Amniotic epithelial cell (primary cell): ENCODE measurements around the gene DOCK4.

Experiments used
- DNase-seq: peaks from one replicate; pipeline ENCODE4 v3.0.0-alpha.2; 2010; ENCODE audit warnings: low read depth

DOCK4 gene

DNA sequence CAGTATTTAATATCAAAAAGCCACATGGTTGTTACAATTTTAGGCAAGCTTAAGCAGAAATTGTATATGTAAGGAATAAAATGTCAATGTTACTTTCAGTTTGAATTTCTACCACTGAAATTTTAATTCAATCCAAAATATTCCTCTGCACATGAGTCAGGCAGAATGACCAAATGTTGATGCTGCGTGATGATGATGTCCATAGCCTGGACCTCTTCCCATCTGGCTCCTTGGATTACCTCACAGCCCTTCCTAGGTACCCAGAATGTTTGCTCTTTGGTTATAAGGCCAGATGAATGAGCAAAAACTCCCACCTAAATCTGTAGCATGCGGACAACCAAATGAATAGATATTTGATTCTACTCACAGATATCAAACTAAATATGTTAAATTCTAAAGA is 385.6 kb downstream of the DOCK4 start:
- DNase-seq = no peak

DNA sequence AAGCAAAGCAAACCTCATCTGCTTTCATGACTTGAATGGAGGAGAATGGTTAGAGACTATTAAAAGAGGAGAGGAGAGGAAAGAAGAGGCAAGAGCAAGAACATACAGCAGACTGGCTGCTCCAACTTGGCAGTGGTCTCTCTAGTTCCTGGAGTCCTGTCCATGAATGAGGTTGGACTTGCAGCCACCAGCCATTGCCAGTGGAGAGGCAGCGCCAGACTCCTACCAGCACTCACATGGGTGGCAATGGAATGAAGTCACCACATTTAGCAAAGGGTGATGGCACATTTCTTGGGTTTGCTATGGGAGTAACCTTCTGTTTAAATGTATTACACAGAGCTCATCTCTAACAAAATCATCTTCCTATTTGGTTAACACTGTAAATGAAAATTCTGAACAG is 386.1 kb downstream of the DOCK4 start:
- no peak for DNase-seq

DNA sequence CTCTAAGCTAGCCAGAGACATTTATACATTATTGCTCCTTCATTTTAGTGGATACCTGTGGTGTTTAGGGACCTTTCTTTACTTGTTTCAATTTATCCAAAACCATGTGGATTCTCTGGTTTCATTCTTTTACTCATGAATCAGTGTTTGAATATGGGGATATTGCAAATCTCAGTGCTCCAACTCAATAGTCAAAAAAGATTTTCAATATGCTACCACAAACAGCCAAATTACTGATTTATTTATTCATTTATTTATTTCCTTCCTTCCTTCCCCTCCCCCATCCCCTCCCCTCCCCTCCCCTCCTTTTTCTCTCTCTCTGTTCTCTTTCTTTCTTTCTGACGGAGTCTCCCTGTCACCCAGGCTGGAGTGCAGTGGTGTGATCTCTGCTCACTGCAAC is 390.8 kb downstream of the DOCK4 start:
- no peak for DNase-seq

DNA sequence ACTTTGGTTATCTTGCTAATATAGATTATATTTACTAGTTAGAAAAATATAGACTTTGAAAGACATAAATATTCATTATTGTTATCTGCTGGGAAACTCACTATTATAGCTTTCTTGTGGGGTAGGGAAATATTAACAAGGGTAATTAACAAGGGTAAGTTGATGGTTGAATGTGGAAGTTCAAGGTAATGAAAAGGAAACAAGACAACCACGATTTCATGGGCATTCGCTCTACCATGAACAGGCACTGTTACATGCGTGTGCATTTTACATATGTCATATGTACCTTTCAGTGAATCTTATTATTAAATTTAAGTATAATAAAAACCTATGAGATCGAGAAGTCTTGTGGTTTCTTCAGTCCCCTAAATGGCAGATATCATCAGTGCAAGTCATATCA is 392.9 kb downstream of the DOCK4 start:
- no peak for DNase-seq

DNA sequence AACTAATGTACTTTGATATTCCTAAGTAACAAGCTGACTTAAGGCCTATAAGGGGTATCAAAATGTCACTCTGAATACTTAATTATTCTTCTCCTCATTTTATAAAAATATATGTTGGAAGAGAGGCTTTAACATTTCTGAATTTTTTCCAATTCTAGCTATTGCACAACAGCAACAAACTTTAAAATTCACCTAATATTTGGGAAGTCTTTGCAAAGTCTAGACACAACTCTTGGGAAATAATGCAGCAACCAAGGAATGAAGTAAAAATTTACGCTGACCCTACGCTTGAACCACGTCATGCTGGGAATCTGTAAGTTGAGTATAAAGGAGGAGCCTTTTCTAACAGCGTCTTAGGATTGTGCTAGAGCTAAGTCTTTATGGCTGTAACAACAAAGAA is 400.0 kb downstream of the DOCK4 start:
- no peak for DNase-seq

DNA sequence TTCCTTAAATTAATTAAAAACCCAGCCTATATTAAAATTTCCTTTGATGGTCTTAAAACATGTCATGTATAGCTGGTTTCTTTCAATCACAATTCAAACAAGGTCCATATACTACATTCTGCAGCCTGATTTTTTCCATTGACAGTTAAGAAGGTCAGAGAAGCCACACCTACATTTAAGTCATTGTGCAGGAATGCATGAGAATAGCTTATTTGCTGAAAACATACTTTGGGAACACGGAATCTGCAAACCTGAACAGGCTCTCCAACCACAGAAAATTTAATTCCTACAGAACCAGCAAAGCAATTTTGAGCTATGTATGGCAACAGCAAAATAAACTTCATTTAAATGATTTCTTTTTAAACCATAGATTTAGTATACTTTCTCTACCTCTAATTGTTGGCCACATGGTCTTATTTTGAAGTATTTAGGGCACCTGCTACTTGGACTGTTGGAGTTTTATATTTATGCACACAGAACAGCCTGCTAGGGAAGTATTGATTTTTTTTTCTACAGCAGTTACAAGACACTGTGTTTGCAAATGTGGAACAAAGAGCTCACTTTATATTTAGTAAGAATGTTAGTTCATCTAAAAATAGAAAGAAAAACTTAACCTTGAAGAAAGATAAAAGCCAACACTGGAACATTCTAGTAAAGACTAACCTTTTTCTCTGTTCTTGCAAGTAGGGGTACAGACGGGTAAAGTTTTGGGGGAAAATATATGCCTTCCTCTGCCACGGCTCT is 403.0 kb downstream of the DOCK4 start:
- DNase-seq = peak; percentile 61

DNA sequence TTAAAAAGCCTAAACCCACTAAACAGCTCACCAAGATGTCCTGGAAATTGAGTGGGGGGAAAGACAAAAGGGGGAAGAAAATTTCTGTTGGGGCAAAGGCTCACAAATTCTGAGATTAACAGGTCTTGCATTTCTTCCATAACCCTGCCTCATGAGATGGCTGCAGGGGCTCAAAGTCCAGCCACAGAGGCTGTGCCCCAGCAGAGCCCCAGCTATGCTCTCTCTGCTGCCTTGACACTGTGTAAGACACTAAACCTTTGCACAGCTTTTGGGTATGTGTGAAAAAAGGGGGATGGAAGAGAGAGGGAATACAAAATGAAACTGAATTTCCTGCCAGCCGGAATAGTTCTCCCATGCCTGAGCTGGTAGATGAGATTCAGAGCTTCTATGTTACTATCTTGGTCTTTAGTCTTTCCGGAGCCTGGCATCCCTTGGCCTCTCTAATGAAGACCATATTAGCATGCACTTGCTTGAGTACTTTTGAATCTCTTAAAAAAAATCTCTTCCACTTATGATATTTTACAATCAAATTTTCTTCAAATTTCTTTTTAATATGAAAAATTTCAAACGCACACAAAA is 403.9 kb downstream of the DOCK4 start:
- no peak for DNase-seq

DNA sequence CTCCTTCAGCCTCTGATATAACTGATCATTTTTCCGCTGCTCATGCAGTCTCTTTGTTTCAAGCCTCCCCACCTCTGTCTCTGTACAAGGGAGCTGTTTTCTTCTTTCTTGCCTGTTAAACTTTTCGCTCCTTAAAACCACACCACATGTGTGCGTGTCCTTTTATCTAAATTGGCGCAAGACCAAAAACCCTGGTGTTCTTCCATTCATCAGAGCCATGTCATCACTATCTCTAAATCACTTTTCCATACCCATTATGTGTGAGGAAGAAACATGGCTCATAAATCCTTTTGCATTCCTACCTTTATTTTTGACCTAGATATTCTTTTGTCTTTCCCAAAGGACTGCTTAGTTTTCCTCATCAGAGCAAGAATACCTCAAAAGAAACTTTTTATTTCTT is 404.9 kb downstream of the DOCK4 start:
- peak; percentile 78 for DNase-seq

DNA sequence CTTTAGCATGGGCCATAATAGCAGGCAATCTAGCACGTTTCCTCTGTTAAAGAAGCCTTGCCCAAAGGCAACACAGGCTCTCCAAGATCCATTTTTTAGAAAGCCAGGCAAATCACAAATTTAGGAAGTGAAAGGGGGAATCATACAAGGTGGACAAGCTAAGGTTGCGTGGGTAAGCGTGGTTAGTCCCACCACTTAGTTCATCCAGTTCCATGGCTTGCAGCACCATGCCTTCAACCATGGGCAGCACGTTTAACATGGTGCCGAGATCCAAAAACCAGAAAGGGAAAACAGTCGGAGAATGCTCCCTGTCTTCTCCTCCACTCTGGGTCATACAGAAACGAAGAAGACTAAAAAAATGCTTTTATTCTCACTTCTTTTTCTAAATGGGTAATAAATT is 409.5 kb downstream of the DOCK4 start:
- peak; percentile 16 for DNase-seq

DNA sequence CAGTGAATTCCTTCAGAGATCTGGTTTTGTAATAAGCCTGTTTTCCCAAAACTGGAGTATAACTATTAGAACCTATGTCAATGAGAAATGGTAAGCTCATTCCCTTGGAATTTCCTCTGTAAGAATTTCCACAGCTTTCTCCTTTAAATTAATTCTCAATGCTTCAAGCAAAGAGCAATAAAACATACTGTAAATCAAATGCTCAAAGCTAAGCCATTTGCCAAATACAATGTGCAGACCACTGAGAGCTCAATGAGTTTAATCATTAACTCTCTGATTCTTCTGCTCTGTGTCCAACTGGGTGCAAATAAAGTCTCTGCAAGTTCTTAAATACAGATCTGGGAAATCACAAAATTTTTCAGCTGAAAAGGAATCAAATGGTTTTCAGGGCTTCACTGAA is 416.3 kb downstream of the DOCK4 start:
- no peak for DNase-seq

DNA sequence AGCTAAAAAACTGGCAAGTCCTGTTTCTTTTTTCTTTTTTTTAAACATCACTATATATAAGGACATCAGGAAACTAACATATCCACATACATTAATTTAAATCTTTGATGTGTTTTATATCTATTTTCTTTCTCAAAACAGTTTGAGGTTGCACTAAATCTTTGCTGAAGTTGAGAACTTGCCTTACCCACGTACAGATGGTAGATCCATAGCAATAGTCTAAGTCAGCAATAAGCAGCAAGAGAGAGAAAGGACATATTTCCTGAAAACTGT is 417.2 kb downstream of the DOCK4 start:
- no peak for DNase-seq

DNA sequence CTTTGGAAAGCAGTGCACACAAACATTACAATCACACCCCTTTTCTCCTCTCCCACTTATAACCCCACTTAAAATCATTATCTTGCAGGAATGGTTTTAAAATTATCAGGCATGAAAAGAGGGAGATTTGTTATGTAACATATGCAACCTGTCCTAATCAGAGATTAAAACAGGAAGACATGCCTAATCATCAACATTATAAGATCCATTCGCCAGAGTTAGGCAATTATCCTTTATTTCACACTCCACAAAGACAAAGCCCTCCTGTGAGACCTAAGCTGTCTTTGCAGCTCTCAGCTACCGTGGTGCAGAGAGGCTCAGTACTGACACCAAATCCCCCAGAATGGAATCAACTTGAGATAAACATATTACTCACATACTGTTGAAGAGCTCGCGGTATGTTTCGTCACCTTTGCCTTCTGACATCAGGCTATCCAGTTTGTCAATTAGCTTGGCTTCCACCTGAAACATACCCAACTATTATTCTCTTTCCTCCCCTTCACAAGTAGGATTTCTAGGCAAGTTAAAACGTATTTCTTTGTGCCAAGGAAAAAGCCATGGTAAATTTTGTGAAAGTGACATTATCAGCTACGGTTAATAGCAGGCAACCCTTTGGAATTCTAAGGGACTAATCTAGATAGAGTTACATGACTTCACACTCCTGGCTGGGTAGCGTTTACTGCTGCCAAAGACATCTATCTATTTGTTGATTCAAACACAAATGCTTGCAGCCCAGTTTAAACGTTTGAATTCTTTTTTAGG is 417.7 kb downstream of the DOCK4 start:
- DNase-seq = peak; percentile 82

DNA sequence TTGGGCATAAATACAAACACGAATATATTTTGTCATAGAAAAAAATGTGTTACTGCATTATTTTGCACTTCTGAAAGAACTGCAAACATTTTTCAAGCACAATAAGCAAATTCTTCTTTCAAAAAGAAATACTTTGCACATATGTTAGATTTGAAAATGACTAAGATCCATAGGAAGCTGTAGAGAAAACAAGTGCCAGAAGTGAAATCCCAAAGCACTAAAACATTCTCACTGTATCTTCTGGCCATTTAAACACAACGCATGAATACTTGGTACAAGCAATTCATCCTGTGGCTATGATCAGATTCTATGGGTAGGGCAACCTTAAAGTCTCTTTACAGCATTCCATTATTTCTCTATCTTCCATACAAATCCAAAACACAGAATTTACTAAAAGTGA is 418.5 kb downstream of the DOCK4 start:
- DNase-seq = no peak

DNA sequence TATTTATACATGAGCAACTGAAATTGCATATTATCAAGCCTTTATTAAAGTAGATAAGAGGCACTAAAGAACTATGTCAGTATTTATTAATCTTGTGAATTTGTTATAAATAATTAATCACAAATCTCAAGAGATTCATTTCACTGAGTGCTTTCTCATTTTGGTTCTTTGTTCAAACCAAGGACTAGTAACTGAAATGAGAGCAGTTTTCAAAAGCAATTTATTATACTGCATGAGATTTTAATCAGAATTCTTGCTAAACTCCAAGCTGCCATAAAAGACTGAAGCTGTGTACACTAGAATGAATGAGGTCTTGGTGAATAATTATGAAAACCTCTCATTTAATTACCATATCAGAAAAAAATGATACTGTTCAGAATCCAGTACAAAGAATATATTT is 419.1 kb downstream of the DOCK4 start:
- DNase-seq = no peak

DNA sequence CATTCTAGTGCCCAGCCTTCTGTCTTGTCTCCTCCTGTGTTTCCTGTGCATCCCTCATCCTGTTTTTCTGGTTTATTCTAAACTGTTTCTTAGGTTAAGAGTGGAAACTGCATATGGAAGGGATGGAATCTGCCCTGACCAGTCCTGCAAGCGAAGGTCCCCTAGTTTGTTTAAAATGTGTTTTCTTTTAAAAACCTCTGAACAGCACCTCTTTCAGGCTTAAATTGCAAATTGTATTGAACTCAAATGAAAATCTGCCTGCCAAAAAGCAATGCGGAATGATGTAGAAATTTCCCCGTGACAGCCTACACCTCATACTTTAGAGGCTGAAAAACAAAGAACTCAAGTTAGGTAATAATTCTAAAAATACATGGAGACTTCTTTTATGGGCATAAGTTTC is 421.1 kb downstream of the DOCK4 start:
- DNase-seq = no peak

DNA sequence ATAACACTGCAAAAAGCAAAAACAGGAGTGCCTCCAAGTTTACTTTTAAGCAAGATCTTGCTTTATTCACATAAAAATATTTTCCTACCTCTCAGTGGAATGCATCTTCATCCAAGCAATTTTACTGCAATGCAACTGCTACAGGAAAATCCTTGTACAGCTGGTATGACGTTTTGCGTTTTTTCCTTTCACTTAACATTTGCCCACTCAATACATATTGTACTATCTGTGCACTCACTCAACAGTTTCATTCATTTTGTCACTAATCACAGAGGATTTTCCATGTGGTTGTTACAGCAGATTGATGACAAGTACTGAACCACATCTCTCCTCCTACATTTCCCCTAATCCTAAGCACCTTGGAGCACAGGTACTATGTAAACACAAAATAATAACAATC is 421.9 kb downstream of the DOCK4 start:
- no peak for DNase-seq

DNA sequence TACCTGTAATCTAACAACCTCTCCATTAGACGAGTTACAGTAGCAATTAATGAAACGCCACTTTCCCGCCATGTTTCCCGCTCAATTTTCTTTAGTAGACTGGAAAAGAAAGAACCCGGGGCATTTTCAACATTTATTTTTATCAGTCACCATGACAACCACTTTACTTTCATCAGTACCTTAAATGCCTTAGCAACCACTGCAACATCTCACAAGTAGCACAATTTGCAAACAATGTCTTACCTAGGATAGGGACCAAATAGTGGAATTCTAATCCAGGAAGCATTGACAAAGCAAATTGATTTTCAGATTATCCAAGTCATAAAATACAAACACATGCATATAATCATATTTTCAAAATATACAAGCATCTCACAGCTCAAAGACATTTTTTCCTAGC is 422.3 kb downstream of the DOCK4 start:
- DNase-seq = no peak

DNA sequence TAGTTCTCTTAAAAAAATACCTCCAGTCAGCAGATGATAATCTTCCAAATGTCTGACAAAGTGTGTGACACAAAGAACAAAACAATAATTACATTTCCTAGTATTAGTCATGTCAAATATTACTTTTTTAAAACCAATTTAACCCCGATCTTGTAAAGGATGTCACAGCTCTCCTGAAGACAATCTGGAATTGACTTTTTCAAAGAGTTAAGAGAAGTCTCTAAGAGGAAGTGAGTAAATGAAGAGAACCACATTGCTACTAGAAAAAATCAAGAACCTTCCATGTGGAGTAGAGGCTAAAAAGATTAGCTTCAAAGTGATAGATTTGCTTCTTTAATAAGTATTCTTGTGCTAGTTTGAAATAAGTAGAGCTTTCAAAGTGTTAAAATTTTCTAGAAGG is 425.7 kb downstream of the DOCK4 start:
- DNase-seq = no peak

DNA sequence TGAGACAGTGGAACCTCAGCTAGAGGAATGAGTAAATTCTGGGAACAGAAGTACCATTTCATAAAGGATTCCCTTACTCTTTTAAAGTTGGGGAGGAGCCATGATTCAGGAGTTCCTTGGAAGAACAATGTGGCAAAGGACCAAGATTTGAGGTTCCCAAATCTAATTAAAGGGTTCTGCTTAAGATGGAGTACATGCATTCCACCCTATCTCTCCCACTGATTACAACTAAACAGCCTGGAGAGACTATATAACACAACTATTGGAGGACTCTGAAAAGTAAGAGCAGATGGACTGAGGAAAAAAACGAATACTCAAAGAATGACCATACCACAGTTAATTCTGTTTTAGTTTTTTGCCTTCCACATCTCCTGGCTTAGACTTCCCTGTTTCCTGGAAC is 431.0 kb downstream of the DOCK4 start:
- DNase-seq = no peak

DNA sequence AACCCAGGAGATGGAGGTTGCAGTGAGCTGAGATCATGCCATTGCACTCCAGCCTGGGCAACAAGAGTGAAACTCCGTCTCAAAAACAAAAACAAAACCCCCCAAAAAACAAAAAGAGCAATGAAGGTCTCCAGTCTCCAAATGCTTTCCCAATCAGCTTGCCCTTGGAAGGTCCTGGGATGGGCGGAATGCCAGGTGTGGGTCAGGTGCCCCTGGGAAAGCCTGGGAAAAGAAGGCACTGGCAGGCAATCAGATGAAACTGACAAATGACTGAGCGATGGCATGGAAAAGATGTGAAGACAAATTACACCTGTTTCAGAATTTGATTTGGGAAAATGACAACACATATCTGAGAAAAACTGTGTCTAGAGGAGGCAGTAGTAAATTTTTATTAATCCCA is 433.5 kb downstream of the DOCK4 start:
- no peak for DNase-seq

DNA sequence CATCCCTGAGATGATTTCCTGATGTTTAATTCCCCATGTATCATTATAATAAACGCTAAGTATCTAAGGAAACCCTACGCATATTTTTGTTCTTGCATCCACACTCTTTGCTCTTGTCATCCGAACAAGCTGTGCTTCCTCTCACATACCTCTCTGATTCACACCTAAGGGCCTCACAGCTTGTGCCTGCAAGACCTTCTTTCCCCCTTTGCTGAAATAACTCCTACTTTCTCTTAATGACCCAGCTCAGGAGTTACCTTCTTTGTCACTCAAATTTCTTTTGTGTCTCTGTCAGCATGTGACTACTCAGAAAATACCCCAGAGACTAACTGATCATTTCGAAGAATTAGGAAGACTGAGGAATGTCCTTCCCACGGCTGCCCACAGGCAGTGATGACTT is 434.6 kb downstream of the DOCK4 start:
- no peak for DNase-seq

DNA sequence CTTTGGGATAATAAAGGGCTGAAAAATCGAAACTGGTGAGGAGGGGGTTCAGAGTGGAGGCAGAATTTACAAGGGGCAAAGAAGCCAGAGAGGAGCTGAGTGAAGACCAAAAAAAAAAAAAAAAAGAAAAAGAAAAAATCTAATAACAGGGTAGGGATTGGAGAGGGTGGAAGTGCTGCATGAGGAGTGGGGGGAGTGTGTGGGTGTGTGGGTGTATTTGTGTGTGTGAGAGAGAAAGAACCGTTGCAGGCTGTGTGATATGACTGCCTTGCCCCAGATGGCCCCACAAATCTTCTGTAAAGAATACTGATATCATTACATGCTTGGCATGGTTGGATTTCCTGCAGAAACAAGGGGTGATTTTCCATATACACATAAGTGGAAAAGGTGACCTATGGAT is 436.1 kb downstream of the DOCK4 start:
- DNase-seq = no peak

DNA sequence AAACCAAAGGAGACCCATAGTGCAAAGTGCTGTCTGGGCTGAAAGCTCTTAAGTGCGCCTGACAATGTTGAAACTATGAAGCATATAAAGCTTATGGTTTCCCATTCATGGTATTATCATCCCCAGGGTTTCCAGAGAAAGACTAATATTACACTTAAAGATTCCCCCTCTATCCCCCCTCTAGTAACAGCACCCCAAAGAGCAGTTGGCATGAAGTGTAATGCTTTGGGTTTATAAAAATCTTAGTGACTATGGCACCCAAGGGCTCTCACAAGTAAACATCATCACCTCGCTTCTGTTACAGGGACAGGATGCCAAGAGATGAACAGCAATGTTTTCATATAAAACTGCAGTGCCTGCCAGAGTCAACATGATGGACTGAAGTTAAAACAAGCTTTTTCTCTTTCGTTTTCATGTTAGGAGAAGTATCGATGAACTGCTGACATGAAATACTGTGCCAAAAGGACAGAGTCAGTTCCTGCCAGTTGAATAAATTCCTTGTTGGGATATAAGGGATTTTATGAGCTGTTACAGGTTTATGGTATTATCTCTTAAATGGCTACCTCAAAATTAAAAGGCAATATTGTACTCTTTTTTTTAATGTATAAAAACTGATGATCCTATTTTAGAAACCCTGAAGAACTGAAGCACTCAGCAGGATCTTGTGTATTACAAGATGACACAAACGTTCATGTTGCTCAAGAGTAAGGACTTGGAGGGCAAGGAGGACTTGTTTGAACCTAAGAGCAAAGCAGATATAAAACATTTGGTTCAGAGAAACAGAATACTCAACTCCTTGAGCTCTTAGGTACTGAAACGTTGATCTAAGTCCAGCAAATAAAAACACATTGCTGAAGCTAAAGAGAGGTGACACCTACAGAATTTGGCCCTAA is 440.2 kb downstream of the DOCK4 start:
- no peak for DNase-seq
